ENCODE data around the gene ELF5. TPM values are rescaled to one million over a fixed set of nuclear protein-coding genes. Genes with fewer than 3 reads are reported as not detected.

Gene ELF5
- total RNA-seq, 1 experiment from 2014 or later, result not detected

DNA sequence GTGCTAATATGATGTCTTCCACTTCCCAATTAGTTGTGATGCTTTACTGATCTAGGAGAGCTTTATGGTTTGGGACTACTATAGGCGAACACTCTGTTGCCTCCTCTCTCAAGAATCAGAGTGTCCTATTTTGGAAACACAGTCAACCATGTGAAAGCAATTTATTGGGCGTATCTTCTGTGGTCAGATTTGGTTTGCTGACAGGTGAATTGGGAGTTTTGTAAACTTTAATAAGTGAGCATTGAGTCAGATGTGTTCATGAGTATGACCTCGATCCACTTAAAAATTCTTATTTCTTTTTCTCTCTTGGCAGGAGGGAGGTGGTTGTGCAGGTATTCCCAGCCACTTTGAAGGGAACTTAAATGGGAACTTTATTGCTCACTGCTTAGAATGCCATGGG, 70.5 kb downstream of the ELF5 start:
- Mint-ChIP-seq H3K4me3 (ENCODE audit: unreplicated experiment) (no peak overlapping the region), H3K27me3 (ENCODE audit: insufficient read depth, unreplicated experiment) (no peaks in the 10 kb centered on the region), H3K27ac (ENCODE audit: low read depth, unreplicated experiment) (no peak overlapping the region), H3K4me1 (ENCODE audit: insufficient read depth, unreplicated experiment) (peaks cover 9% of the 10 kb centered on the region), H3K9me3 (ENCODE audit: unreplicated experiment) (no peaks in the 10 kb centered on the region), H3K36me3 (ENCODE audit: insufficient read depth, unreplicated experiment) (no peaks in the 10 kb centered on the region)
- POLR2A ChIA-PET, result no interaction called here
- intact Hi-C loops (cut with micrococcal nuclease), result no loop called here
- CTCF ChIA-PET, result interaction anchor here (0.8 to 1.4 kb wide), 4 partner anchors 21 to 76 kb away, joined by 3 to 4 read pairs (median 4); no protein-coding TSS in a partner anchor
- TF ChIP-seq, protein P1, sequence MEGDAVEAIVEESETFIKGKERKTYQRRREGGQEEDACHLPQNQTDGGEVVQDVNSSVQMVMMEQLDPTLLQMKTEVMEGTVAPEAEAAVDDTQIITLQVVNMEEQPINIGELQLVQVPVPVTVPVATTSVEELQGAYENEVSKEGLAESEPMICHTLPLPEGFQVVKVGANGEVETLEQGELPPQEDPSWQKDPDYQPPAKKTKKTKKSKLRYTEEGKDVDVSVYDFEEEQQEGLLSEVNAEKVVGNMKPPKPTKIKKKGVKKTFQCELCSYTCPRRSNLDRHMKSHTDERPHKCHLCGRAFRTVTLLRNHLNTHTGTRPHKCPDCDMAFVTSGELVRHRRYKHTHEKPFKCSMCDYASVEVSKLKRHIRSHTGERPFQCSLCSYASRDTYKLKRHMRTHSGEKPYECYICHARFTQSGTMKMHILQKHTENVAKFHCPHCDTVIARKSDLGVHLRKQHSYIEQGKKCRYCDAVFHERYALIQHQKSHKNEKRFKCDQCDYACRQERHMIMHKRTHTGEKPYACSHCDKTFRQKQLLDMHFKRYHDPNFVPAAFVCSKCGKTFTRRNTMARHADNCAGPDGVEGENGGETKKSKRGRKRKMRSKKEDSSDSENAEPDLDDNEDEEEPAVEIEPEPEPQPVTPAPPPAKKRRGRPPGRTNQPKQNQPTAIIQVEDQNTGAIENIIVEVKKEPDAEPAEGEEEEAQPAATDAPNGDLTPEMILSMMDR (IDR thresholded peaks at IDR 0.05; ENCODE audit: unreplicated experiment), result no peak
- no TSS peak for BruUV-seq (replicated peaks)
- DNase-seq (ENCODE audit: unreplicated experiment), result no peak

DNA sequence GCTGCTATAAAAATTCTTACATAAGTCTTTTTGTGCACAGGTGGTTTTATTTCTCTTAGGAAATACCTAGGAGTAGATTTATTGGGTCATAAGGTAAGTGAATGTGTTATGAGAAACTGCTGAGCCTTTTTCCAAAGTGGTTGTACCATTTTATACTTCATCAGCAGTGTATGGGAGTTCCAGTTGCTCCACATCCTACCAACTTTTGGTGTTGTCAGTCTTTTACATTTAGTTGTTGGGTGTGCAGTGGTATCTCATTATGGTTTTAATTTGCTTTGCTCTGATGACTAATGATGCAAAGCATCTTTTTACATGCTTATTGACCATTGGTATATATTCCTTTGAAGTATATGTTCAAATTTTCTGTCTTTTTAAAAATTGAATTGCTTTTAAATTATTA, 71.8 kb downstream of the ELF5 start:
- Mint-ChIP-seq H3K4me1 (ENCODE audit: insufficient read depth, unreplicated experiment) (peaks cover 9% of the 10 kb centered on the region), H3K27me3 (ENCODE audit: insufficient read depth, unreplicated experiment) (no peaks in the 10 kb centered on the region), H3K36me3 (ENCODE audit: insufficient read depth, unreplicated experiment) (no peaks in the 10 kb centered on the region), H3K27ac (ENCODE audit: low read depth, unreplicated experiment) (no peak overlapping the region), H3K9me3 (ENCODE audit: unreplicated experiment) (no peaks in the 10 kb centered on the region), H3K4me3 (ENCODE audit: unreplicated experiment) (no peak overlapping the region)
- TF ChIP-seq, protein P1 (IDR thresholded peaks at IDR 0.05; ENCODE audit: unreplicated experiment), result no peak
- DNase-seq (ENCODE audit: unreplicated experiment), result no peak
- ChIA-PET POLR2A (interaction anchor here (0.9 kb wide), 1 partner anchor 337 kb away, joined by 4 read pairs; no protein-coding TSS in a partner anchor), CTCF (interaction anchor here (0.7 to 1.3 kb wide), 2 partner anchors 22 to 249 kb away, joined by 3 to 4 read pairs; no protein-coding TSS in a partner anchor)
- no TSS peak for BruUV-seq (replicated peaks)
- intact Hi-C loops (cut with micrococcal nuclease), result no loop called here

DNA sequence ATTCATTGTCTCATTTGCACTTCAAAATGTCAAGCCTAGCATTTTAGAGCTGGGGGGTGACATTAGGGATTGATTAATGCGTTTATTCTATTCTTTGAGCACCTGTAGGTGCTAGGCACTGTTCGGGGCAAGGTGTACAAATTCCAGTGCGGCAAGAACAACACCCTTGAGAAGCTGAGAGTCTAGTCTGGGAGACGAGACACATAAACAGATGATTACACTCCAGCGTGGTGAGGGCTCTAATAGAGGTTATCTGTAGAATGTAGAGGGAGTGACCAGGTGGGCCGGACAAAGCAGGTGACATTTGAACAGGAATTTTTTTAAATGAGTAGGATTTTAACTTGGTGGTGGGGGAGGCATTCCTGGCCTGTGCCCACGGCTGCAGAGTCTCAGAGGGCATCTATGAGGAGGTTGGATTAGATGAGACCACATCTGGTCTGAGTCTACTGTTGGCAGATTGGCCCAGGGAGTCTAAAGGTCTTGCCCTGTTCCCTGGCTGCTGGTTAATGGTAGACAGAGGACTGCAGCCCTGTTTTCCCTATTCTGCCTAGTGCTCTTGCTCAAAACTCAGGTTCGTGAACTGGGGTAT, 73.9 kb downstream of the ELF5 start:
- POLR2A ChIA-PET, result interaction anchor here (0.7 to 4.2 kb wide), 18 partner anchors 9 to 476 kb away, joined by 3 to 45 read pairs (median 6); no protein-coding TSS in a partner anchor
- H3K9me3 Mint-ChIP-seq (ENCODE audit: unreplicated experiment), result no peaks in the 10 kb centered on the region
- no TSS peak for BruUV-seq (replicated peaks)
- H3K27me3 Mint-ChIP-seq (ENCODE audit: insufficient read depth, unreplicated experiment), result no peaks in the 10 kb centered on the region
- DNase-seq (ENCODE audit: unreplicated experiment), result no peak
- peaks cover 9% of the 10 kb centered on the region for H3K4me1 Mint-ChIP-seq (ENCODE audit: insufficient read depth, unreplicated experiment)
- intact Hi-C loops (cut with micrococcal nuclease), result loop anchor here (2.0 kb wide), 1 partner anchor 69 kb away; no protein-coding TSS in a partner anchor
- TF ChIP-seq, protein P1 (IDR thresholded peaks at IDR 0.05; ENCODE audit: unreplicated experiment), result no peak
- no peaks in the 10 kb centered on the region for H3K36me3 Mint-ChIP-seq (ENCODE audit: insufficient read depth, unreplicated experiment)
- CTCF ChIA-PET, result interaction anchor here (0.6 to 2.4 kb wide), 8 partner anchors 22 to 718 kb away, joined by 3 to 8 read pairs (median 3); no protein-coding TSS in a partner anchor
- H3K27ac Mint-ChIP-seq (ENCODE audit: low read depth, unreplicated experiment), result peak overlapping the region; percentile 96
- peak overlapping the region; percentile 97 for H3K4me3 Mint-ChIP-seq (ENCODE audit: unreplicated experiment)
